GM20431 (cell line): Measurements from ENCODE around the gene CEACAM19.

Experiments
- in situ Hi-C: fragments of 300-500 bp; cut with MseI, MboI; formaldehyde crosslinking; loops from one replicate; pipeline ENCODE4 v1.15.0; 2020; ENCODE audit warnings: low sequenced_read_pairs; ENCODE audit not compliant: unreplicated experiment

Gene CEACAM19

DNA sequence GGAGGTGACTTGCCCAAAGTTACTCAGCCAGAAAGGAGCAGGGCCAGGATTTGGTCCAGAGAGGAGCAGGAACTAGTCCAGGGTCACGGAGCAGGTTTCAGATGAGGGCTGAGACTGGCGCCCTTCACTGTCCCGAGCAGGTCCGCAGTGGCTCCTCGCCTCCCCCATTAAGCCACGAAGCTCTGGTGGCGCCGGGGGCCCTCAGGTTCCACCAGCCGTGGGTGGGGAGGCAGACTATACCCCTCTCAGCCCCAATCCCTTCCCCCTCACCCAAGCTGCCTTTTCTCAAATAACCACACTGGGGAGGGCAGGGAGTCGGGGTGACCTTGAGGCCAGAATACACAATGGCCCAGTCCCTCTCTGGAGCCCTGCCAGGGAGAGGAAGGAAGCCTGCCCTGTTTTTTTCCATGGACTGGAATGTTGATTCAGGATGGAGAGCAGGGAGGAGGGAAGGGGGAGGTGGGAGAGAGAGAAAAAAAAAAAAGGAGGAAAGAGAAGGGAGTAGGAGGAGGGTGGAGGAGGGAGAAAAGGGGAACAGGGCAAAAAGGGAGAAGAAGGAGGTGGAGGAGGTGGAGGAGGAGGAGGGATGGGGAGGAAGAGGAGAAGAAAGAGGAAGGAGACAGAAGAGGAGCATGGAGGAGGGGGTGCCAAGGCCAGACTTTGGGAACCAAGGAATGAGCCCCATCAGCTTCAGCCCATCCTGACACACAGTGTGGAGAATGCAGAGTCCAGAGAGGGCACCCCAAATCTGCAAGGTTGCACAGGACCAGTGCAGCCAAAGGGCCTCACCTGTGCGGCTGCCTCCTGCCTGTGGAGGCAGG, 47.4 kb downstream of the CEACAM19 start:
- in situ Hi-C loops, result no loop called here

DNA sequence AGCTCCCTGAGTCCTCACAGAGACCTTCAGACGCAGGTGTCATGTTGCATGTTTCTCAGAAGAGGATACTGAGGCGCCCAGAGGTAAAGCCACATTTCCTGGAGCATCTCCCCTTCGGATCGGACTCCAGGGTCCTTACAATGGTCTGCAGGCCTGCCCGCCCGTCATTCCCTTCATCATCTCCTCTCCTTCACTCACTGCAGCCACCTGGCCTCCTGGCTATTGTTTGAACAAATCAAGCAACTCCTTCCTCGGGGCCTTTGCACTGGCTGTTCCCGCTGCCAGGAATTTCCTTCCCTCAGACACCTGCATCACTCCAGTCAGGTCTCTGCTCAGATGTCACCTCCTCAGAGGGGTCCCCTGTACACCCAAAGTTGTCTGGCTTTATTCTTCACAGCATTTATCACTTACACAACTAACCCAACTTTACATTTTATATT, 48.0 kb downstream of the CEACAM19 start:
- in situ Hi-C loops, result no loop called here

- in situ Hi-C loops, result loop anchor here (10.0 kb wide), 1 partner anchor 54 kb away; the partner anchor contains the start of gene CBLC
Measured at GRCh38 chr19:44720396-44720795, 49.1 kb downstream of the CEACAM19 start.

DNA sequence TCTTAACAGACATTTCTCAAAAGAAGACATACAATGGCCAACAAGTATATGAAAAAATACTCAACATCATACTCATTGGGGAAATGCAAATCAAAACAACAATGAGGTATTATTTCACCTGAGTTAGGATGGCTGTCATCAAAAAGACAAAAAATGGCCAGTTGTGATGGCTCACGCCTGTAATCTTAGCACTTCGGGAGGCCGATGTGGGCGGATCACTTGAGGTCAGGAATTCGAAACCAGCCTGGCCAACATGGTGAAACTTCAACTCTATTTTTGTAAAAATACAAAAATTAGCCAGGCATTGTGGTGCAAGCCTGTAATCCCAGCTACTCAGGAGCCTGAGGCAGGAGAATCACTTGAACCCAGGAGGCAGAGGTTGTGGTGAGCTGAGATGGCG, 49.7 kb downstream of the CEACAM19 start:
- in situ Hi-C loops, result loop anchor here (10.0 kb wide), 1 partner anchor 54 kb away; the partner anchor contains the start of gene CBLC

DNA sequence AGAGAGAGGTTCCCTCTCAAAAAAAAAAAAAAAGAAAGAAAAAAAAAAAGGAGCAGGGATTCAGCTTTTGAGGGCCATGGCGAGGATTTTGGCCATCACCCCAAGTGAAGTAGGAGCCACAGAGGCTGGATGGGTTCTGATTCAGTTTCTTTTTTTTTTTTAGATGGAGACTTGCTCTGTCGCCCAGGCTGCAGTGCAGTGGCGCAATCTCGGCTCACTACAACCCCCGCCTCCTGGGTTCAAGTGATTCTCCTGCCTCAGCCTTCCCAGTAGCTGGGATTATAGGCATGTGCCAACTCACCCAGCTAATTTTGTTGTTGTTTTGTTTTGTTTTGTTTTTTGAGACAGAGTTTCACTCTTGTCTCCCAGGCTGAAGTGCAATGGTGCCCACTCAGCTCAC, 50.1 kb downstream of the CEACAM19 start:
- in situ Hi-C loops, result loop anchor here (10.0 kb wide), 1 partner anchor 53 kb away; the partner anchor contains the start of gene CBLC

GRCh38 chr19:44722131-44723121, 51.1 kb downstream of the CEACAM19 start:
- in situ Hi-C loops, result loop anchor here (10.0 kb wide), 1 partner anchor 52 kb away; the partner anchor contains the start of gene CBLC

GRCh38 chr19:44723299-44723951, 52.1 kb downstream of the CEACAM19 start:
- in situ Hi-C loops, result loop anchor here (10.0 kb wide), 1 partner anchor 51 kb away; the partner anchor contains the start of gene CBLC

- in situ Hi-C loops, result loop anchor here (10.0 kb wide), 1 partner anchor 51 kb away; the partner anchor contains the start of gene CBLC
Measured at GRCh38 chr19:44723952-44724319, 52.7 kb downstream of the CEACAM19 start.

- in situ Hi-C loops, result loop anchor here (10.0 kb wide), 1 partner anchor 50 kb away; the partner anchor contains the start of gene CBLC
Measured at GRCh38 chr19:44725251-44725650, 54.0 kb downstream of the CEACAM19 start.

DNA sequence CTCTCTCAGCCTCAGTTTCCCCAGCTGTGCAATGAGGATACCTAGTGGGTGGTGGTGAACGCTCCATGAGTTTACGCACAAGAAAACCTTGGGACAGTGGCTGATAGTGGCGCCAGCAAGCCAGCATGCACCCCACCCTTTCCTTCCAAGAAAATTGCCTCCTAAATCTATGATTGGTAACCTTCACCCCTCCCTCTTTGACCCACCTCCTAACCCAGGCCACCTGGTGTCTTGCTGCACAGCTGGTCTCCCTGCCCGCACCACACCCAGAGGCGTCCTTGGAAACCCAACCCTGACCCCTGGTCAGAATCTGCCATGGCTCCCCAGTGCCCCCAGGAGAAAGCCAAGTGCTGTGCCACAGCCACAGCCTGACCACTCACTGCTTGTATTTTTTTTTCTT, 54.4 kb downstream of the CEACAM19 start:
- in situ Hi-C loops, result loop anchor here (10.0 kb wide), 1 partner anchor 49 kb away; the partner anchor contains the start of gene CBLC

DNA sequence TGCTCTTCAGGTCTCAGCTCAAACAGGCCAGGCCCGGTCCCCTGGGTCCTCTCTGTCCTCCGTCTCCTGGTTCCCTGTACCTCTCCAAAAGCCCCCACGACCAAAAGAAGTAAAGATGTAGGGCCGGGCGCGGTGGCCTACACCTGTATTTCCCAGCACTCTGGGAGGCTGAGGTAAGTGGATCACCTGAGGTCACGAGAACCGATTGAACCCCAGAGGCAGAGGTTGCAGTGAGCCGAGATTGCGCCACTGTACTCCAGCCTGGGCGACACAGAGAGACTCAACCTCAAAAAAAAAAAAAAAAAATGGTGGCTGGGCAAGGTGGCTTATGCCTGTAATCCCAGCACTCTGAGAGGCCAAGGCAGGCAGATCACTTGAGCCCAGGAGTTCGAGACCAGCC, 55.2 kb downstream of the CEACAM19 start:
- in situ Hi-C loops, result loop anchor here (10.0 kb wide), 1 partner anchor 48 kb away; the partner anchor contains the start of gene CBLC

DNA sequence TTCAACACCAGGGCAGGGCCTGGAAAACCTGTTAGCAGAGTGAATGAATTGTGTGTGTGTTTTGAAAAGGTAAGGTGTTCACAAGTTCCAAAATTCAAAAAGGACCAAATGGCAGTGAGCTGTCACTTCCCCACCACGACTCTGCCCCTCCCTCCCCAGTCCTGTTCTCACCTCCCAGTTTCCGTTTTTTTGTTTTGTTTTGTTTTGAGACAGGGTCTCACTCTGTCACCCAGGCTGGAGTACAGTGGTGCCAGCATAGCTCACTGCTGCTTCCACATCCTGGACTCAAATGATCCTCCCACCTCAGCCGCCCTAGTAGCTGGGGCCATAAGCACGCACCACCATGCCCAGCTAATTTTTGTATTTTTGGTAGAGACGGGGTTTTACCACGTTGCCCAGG, 56.9 kb downstream of the CEACAM19 start:
- in situ Hi-C loops, result loop anchor here (10.0 kb wide), 1 partner anchor 47 kb away; the partner anchor contains the start of gene CBLC

- in situ Hi-C loops, result loop anchor here (10.0 kb wide), 1 partner anchor 45 kb away; the partner anchor contains the start of gene CBLC
Measured at GRCh38 chr19:44729516-44730033, 58.3 kb downstream of the CEACAM19 start.

DNA sequence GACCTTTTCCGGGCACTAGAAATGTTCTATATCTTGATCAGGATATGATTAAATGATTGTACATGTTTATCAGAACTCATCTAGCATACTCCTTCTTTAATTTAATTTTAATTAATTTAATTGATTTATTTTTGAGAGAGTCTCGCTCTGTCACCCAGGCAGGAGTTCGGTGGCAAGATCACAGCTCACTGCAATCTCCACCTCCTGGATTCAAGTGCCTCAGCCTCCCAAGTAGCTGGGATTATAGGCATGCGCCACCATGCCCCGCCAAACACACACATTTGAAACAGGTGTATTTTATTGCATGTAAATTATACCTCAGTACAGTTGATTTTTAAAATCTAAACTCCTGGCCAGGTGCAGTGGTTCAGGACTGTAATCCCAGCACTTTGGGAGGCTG, 59.8 kb downstream of the CEACAM19 start:
- in situ Hi-C loops, result no loop called here

DNA sequence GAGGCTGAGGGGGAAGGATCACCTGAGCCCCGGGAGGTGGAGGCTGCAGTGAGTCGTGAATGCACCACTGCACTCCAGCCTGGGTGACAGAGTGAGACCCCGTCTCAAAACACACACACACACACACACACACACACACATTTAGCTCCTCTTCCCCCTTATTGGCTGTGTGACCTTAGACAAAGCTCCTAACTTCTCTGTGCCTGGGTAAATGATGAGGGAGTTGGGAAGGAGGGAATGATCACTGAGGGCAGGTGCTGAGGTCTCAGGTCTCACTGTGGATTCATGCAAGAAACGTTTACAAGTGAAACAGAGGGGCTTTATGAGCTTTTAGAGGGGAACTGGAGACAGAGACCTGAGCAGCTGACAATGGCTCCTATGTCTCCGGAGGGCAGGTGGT, 60.3 kb downstream of the CEACAM19 start:
- in situ Hi-C loops, result no loop called here

DNA sequence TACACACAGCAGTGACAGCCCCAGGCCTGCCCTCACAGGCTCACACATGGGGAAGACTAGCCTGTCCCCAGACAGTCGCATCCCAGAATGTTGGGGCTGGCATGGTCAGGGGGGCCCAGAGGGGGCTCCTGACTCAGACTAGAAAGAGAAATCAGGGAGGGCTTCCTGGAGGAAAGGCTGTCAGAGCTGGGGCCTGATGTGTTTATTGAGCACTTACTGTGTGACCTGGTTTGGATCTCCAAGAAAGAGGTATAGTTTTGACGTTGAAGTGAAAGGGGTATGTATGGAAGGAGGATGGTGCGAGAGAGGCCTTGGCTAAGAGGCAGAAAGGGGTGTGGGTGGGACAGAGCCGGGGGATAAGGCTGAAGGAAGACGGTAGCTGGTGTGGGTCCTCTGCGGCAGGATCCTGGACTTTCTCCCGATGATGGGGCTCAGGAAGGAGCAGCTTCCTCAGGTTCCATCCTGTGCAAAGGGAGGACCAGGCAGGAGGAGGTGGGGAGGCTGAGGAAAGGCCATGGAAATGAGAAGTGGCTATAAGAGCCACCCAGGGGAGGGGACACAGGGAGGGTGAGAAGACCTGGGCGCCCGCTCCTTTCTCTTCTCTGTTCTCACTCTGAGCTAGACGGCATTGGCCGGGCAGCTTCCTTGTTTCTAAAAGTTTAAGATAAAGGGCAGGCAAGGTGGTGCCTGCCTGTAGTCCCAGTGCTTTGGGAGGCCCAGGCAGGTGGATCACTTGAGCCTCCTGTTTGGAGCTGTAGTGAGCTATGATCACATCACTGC, 61.1 kb downstream of the CEACAM19 start:
- in situ Hi-C loops, result no loop called here
